ENCODE data around the gene TBL1X. TPM values are rescaled to one million over a fixed set of nuclear protein-coding genes. Genes with fewer than 3 reads are reported as not detected.

TBL1X gene
- total and polyA plus RNA-seq, 2 of the 4 experiments (the other 2 are of a cell fraction), result 16.2 to 20.8 TPM

GRCh38 chrX:9700555-9700954 is 235.7 kb downstream of the TBL1X start:
- in situ Hi-C loops (cut with MboI; ENCODE audit: low sequenced_read_pairs), result no loop called here
- no peak overlapping the region for H3K4me2 ChIP-seq (ENCODE audit: low read depth, low read length)
- H3K36me3 ChIP-seq (ENCODE audit: control insufficient read depth, insufficient read depth, low read length), result peaks cover 34% of the 10 kb centered on the region
- dilution Hi-C loops (cut with HindIII; ENCODE audit: low sequenced_read_pairs, unreplicated experiment), result no loop called here
- no peak overlapping the region for H3K27ac ChIP-seq (ENCODE audit: insufficient read depth, low read length)
- H2AK9ac ChIP-seq (replicated peaks; ENCODE audit: low read depth, low read length, poor library complexity), result no peak overlapping the region
- H3K4me1 ChIP-seq (ENCODE audit: control insufficient read depth, insufficient read depth, low read length), result no peaks in the 10 kb centered on the region
- no peak overlapping the region for H2AK5ac ChIP-seq (ENCODE audit: low read depth, low read length)
- no peak overlapping the region for H2BK20ac ChIP-seq (ENCODE audit: low read depth, low read length)
- peaks cover 2% of the 10 kb centered on the region; the same call in 1 of the 2 replicates for H3K9me3 ChIP-seq (ENCODE audit: control insufficient read depth, insufficient read depth, low read length)
- no peak overlapping the region for H2BK5ac ChIP-seq (ENCODE audit: low read depth, low read length, poor library complexity, severe bottlenecking)
- H3K9me1 ChIP-seq (ENCODE audit: insufficient read depth, low read length), result no peaks in the 10 kb centered on the region
- no peak overlapping the region for H3K56ac ChIP-seq (ENCODE audit: extremely low read depth, insufficient read depth, low read length)
- H2BK15ac ChIP-seq (ENCODE audit: low read depth, low read length), result no peak overlapping the region
- no peaks in the 10 kb centered on the region for H3K79me1 ChIP-seq (ENCODE audit: low read depth in 1 of 2, low read length in 2 of 2)
- H3K27me3 ChIP-seq (ENCODE audit: control insufficient read depth, insufficient read depth, low read length), result no peaks in the 10 kb centered on the region
- no peak for TF ChIP-seq CHD1 (IDR thresholded peaks at IDR 0.05; ENCODE audit: low read depth, low read length)
- TF ChIP-seq SMC3 (IDR thresholded peaks at IDR 0.05; ENCODE audit: low read depth, low read length), result no peak
- TF ChIP-seq BHLHE40 (IDR thresholded peaks at IDR 0.05; ENCODE audit: low read depth, low read length), result no peak
- no peak for TF ChIP-seq NFE2L2 (IDR thresholded peaks at IDR 0.05; ENCODE audit: low read depth, low read length)
- no peak for TF ChIP-seq RCOR1 (IDR thresholded peaks at IDR 0.05; ENCODE audit: insufficient replicate concordance, low read length)
- TF ChIP-seq, protein P1, sequence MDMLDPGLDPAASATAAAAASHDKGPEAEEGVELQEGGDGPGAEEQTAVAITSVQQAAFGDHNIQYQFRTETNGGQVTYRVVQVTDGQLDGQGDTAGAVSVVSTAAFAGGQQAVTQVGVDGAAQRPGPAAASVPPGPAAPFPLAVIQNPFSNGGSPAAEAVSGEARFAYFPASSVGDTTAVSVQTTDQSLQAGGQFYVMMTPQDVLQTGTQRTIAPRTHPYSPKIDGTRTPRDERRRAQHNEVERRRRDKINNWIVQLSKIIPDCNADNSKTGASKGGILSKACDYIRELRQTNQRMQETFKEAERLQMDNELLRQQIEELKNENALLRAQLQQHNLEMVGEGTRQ (IDR thresholded peaks at IDR 0.05; ENCODE audit: low read depth, low read length), result no peak
- no peak for TF ChIP-seq FOS (IDR thresholded peaks at IDR 0.05; ENCODE audit: low read depth, low read length)
- TF ChIP-seq MXI1 (IDR thresholded peaks at IDR 0.05; ENCODE audit: borderline replicate concordance, low read depth, low read length), result no peak
- TF ChIP-seq POLR2A (IDR thresholded peaks at IDR 0.05; ENCODE audit: low read depth, low read length), result no peak
- no peak for TF ChIP-seq RFX5 (IDR thresholded peaks at IDR 0.05; ENCODE audit: low read depth, low read length)
- no peak for TF ChIP-seq CEBPB (IDR thresholded peaks at IDR 0.05; ENCODE audit: low read depth, low read length)
- no peak for TF ChIP-seq RAD21 (IDR thresholded peaks at IDR 0.05; ENCODE audit: low read length)
- no peak for TF ChIP-seq MAFK (IDR thresholded peaks at IDR 0.05; ENCODE audit: low read depth, low read length)
- no peak for TF ChIP-seq MAZ (IDR thresholded peaks at IDR 0.05; ENCODE audit: borderline replicate concordance, low read depth, low read length)
- TF ChIP-seq, protein P2, sequence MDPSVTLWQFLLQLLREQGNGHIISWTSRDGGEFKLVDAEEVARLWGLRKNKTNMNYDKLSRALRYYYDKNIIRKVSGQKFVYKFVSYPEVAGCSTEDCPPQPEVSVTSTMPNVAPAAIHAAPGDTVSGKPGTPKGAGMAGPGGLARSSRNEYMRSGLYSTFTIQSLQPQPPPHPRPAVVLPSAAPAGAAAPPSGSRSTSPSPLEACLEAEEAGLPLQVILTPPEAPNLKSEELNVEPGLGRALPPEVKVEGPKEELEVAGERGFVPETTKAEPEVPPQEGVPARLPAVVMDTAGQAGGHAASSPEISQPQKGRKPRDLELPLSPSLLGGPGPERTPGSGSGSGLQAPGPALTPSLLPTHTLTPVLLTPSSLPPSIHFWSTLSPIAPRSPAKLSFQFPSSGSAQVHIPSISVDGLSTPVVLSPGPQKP (IDR thresholded peaks at IDR 0.05; ENCODE audit: borderline replicate concordance, low read depth, low read length), result no peak
- no peak for TF ChIP-seq CTCF (conservative IDR thresholded peaks at IDR 0.05; ENCODE audit: low read depth, low read length)
- CTCF ChIA-PET, result no interaction called here
- no peak overlapping the region for H4K5ac ChIP-seq (ENCODE audit: low read depth, low read length)
- no peak for ATAC-seq (ENCODE audit: low read depth)
- DNase-seq, result no peak
- no peak overlapping the region for H2AFZ ChIP-seq (replicated peaks; ENCODE audit: low read length, poor library complexity)
- no peak overlapping the region for H4K8ac ChIP-seq (ENCODE audit: low read depth in 2 of 2, low read length in 2 of 2)
- H2BK120ac ChIP-seq (ENCODE audit: low read depth, low read length), result no peak overlapping the region
- H3K14ac ChIP-seq (replicated peaks; ENCODE audit: low read depth, low read length), result no peak overlapping the region
- intact Hi-C loops (cut with micrococcal nuclease), result loop anchor here (10.0 kb wide), 1 partner anchor 956 kb away; no protein-coding TSS in a partner anchor
- H3K9ac ChIP-seq (ENCODE audit: low read depth, low read length), result no peak overlapping the region
- WGBS, 2 experiments (ENCODE audit: extremely low coverage in 2 of 2, insufficient read length in 1 of 2), result 67% methylated on average over 3 of the region's 15 CpGs; no CpG with 5 or more reads in 1 of the 2 experiments
- no peaks in the 10 kb centered on the region for H4K20me1 ChIP-seq (ENCODE audit: insufficient read depth, low read length)
- no peak overlapping the region for H3K4me3 ChIP-seq (ENCODE audit: insufficient read depth, low read depth, low read length)
- BruUV-seq (replicated peaks), result no TSS peak
- POLR2A ChIA-PET (ENCODE audit: unreplicated experiment), result no interaction called here
- H4K91ac ChIP-seq (ENCODE audit: insufficient read depth, low read depth, low read length), result no peak overlapping the region
- no peak overlapping the region for H3K23ac ChIP-seq (ENCODE audit: low read depth, low read length)
- H3K4ac ChIP-seq (ENCODE audit: low read depth, low read length), result no peak overlapping the region
- no peak overlapping the region for H3K18ac ChIP-seq (ENCODE audit: low read depth, low read length)

Data from IMR-90 (cell line).